ENCODE data around the gene PRUNE2.

DNA sequence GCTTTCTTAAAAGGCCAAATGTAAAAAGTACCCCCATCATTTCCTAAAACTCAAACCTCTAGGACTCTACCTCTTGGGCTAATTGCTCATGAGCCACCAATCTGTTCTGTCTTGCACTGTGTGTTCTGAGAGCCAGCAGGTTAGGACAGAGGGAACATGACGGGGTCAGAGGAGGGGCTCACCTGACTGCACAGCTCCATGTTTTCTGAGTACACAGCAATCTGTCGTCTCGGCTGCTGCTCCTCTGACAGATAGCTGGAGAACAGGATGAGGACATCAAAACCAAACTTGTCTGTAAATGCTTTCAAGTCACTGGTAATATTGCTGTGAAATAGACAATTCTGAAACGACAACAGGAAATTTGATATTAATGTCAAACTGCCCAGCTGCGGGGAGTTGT is 192.5 kb downstream of the PRUNE2 start:
- TF ChIP-seq CTCF (IDR thresholded peaks at IDR 0.05) (no peak), POLR2A (IDR thresholded peaks at IDR 0.05) (no peak)

Measured in Peyer's patch (tissue), 4 donors.